DND-41 (cell line): Measurements from ENCODE around the gene TSHR.

ENCODE experiments used
- EZH2 ChIP-seq: IDR thresholded peaks from 3 replicates; pipeline ENCODE4 v1.6.1; 2012; ENCODE audit warnings: borderline replicate concordance, low read depth, mild to moderate bottlenecking, moderate library complexity, low read length, inconsistent platforms; ENCODE audit not compliant: severe bottlenecking
- TF ChIP-seq, protein P1 (sequence below): IDR thresholded peaks from 2 replicates; pipeline ENCODE4 v1.5.1; 2012; ENCODE audit warnings: borderline replicate concordance, low read length, moderate library complexity, mild to moderate bottlenecking; ENCODE audit not compliant: poor library complexity, severe bottlenecking; ENCODE audit errors: extremely low read depth

DNA sequence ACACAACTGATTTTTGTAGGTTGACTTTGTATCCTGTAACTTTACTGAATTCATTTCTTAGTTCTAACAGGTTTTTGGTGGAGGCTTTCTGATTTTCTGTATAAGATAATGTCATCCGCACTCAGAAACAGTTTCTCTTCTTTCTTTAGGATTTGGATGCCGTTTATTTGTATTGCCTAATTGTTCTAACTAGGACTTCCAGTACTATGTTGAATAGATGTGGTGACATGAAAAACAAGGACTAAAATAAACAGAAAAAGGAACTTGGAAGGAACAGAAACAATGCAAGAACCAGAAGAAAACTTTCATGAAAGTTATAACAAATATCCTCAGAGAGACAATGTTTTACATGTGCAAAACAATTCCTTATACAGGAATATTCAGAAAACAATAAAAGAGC lies 165.1 kb downstream of the TSHR start:
- TF ChIP-seq EZH2: no peak
- TF ChIP-seq, protein P1, sequence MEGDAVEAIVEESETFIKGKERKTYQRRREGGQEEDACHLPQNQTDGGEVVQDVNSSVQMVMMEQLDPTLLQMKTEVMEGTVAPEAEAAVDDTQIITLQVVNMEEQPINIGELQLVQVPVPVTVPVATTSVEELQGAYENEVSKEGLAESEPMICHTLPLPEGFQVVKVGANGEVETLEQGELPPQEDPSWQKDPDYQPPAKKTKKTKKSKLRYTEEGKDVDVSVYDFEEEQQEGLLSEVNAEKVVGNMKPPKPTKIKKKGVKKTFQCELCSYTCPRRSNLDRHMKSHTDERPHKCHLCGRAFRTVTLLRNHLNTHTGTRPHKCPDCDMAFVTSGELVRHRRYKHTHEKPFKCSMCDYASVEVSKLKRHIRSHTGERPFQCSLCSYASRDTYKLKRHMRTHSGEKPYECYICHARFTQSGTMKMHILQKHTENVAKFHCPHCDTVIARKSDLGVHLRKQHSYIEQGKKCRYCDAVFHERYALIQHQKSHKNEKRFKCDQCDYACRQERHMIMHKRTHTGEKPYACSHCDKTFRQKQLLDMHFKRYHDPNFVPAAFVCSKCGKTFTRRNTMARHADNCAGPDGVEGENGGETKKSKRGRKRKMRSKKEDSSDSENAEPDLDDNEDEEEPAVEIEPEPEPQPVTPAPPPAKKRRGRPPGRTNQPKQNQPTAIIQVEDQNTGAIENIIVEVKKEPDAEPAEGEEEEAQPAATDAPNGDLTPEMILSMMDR: no peak
